Measurements from ENCODE around the gene ASB6.

DNA sequence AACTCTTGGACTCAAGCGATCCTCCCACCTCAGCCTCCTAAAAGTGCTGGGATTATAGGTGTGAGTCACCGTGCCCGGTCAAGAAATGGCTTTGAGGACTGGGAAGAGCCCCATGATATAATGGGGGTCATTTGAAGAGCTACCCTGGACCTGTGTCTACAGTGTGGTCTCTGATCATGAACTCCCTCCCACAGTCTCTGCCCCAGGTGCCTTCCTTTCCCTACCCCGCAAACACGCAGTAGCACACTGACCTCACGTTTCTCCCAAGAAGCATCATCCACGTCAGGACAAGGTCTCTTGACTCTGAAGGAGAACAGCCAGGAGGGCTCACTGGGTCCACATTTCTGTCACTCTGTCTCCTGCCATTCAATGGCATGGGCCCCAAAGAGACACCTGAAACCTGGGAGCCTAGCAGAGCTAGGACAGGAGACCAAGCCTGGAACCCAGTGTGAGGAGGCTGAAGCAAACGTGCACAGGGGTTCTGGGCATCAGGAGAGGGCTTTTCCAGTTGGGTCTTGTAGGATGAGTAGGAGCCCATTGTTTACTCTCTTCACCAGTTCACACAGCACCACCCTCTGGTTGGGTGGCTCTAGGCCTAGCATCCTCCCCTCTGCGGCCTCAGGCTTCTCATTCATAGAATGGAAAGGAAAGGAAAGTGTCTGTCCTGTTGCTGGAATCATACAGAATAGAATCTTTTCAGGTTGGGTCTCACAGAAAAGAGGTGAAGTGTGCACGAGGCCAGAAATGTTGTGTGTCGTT, 46.5 kb upstream of the ASB6 start:
- TF ChIP-seq POLR2A (IDR thresholded peaks at IDR 0.05) (no peak), EP300 (IDR thresholded peaks at IDR 0.05) (no peak)
- TF ChIP-seq, protein P1, sequence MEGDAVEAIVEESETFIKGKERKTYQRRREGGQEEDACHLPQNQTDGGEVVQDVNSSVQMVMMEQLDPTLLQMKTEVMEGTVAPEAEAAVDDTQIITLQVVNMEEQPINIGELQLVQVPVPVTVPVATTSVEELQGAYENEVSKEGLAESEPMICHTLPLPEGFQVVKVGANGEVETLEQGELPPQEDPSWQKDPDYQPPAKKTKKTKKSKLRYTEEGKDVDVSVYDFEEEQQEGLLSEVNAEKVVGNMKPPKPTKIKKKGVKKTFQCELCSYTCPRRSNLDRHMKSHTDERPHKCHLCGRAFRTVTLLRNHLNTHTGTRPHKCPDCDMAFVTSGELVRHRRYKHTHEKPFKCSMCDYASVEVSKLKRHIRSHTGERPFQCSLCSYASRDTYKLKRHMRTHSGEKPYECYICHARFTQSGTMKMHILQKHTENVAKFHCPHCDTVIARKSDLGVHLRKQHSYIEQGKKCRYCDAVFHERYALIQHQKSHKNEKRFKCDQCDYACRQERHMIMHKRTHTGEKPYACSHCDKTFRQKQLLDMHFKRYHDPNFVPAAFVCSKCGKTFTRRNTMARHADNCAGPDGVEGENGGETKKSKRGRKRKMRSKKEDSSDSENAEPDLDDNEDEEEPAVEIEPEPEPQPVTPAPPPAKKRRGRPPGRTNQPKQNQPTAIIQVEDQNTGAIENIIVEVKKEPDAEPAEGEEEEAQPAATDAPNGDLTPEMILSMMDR (IDR thresholded peaks at IDR 0.05) = no peak
